GM19438 (cell line): ENCODE data around the gene ALB.

ENCODE experiments used
- ATAC-seq: cut with Tn5 transposase; IDR thresholded peaks from one replicate; pipeline ENCODE4 v1.9.1; 2021; ENCODE audit warnings: low read depth; ENCODE audit not compliant: unreplicated experiment

Gene ALB

DNA sequence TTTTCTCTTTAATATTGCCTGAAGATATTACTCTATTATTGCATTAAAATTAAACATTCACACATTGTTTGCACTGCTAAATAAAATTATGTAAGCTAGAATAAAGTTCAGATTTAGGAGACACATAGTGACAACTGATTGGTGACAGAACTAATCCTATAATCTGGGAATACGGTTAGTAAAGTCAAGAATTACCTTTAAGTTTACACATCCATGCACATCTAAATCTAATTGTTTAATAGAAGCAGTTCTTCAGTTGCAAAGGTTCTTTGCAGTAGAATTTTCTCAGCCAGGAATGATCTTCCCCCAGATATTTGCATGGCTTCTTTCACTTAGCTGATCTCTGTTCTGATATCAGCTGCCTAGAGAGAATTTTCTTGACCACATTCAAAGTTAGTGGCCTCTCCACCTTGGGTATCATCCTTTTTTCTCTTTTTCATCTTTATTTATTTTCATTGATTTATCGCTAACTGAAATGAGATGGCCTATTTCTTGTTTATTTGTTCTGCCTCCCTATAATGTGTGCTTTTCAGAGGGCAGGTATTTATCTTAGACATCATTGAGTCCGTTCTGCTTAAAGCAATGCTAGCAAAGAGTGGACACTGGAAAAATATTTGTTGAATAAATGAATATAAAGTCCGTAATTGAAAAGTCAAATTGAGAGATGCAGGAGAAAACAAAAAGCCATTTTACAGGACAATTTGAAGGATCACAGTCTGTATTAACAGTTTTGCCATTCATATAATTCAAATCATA lies 44.5 kb downstream of the ALB start:
- no peak for ATAC-seq

GRCh38 chr4:73450398-73451004 lies 46.4 kb downstream of the ALB start:
- no peak for ATAC-seq

GRCh38 chr4:73451404-73451803 lies 47.3 kb downstream of the ALB start:
- no peak for ATAC-seq

DNA sequence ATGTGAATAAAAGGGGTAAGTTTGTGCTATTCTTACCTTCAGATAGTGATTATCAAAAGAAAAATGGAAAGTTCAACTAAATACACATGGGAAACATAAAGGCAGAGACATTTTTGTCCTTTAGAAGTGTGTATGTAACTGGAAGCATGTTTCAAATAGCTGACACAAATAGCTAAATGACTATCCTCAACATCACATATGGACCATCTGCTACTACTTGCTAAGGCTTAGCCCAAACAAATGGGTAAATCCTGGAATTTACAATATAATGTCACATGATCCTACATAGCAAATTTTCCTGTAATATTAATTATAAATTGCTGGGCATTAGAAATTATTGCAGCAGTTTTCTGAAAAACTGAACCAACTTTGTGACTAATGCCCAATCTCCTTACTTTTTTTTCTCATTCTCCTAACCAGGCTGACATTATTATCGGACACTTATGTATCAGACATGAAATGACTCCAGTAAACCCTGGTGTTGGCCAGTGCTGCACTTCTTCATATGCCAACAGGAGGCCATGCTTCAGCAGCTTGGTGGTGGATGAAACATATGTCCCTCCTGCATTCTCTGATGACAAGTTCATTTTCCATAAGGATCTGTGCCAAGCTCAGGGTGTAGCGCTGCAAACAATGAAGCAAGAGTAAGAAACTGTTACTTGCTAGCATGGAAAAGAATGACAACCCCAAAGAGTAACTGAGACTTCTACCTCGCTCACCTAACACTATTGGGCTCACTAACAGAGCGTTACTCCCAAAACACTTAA lies 48.1 kb downstream of the ALB start:
- ATAC-seq: no peak

DNA sequence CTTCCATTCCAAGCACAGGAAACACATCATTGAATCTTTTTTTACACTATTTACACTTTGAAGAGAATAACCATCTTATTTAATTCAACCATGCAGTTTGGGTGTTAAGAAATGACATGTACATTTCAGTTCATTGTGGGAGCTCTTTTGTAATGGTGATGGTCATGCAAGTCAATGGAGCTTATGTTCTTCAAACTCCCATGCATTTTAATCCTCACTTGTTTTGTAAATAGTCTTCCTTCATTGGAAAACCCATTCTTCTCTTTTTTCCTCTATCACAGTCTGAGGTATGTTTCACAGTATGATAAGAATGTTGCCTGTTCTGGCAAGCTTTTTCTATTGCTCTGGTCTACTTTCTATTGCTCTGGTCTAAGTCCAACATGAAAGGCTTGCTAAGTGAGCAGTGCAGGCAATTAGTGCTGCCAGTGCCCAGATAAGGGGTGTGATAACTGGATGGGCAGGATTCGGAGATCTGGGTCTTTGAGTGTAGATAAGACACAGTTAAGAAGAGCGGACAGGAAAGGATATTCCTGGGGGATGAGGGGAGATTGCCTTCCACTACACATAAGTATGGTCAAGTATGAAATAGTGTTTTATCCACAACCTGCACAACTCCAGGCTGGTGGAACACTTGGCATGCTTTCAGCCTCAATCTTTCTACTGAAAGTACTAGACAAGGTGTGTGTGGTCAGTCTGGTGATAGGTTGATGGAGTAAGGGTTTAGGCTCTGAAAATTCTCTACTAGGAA lies 49.0 kb downstream of the ALB start:
- ATAC-seq: no peak

DNA sequence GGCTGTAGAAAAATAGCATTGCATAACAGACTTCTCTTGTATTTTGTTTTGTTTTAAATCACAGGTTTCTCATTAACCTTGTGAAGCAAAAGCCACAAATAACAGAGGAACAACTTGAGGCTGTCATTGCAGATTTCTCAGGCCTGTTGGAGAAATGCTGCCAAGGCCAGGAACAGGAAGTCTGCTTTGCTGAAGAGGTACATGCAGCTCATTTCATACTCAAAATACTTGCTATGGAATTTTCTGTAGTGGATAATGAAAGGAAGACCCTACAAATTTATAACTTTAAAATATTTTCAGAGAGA lies 49.6 kb downstream of the ALB start:
- no peak for ATAC-seq

DNA sequence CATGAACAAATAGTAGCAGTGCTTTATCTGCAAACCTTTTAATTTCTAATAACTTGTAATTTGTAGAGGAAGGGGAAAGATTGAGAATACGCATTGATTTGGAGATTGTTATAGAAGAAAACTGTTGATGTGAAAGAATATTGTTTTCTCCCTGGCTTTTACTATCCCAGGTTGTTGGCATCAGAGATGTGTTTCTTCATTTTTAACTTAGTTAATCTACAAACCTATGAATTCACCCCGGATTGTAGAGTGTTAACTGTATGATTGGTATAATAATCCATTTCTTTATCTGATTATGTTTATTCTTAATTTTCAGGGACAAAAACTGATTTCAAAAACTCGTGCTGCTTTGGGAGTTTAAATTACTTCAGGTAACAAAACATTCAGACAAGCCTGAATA lies 50.8 kb downstream of the ALB start:
- ATAC-seq: no peak

DNA sequence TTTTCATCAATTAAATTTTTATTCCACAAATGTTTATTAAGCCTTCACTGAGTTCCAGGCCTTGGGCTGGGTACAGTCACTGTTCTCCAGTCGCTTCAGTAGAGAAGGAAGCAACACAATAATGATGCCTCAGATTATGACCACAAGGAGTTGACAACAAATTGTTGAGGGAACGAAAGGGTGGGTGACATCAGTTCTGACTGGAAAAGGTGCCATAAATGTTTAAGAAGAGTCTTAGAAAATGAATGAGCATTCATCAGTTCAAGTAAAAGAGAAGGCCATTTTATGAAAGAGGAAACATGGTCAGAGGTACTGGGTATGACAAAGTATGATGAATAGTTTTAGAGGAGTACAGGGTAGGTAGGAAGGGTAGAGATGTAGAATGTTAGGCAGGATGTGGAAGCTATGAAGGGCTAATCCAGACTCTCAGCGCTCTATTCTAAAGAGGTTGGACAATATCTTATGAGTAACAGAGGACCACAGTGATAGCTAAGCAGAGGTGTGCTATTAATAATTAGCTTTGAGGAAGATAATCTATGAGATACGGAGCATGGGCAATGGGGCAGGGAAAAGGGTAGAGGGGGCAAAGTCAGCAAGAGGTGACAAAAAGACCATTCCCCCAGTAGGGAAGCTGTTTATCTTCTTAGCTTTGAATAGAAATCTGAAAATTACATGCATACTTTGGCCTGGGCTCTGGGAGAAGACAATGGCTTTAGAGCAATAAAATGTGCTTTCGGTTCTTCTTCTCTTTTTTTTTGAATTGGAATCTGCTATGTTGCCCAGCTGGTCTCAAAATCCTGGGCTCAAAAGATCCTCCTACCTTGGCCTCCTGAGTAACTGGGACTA lies 52.3 kb downstream of the ALB start:
- no peak for ATAC-seq

- no peak for ATAC-seq
These were observed 54.3 kb downstream of the ALB start for GRCh38 chr4:73458184-73459047.

- ATAC-seq: no peak
These were observed 54.9 kb downstream of the ALB start for GRCh38 chr4:73459048-73459421.

DNA sequence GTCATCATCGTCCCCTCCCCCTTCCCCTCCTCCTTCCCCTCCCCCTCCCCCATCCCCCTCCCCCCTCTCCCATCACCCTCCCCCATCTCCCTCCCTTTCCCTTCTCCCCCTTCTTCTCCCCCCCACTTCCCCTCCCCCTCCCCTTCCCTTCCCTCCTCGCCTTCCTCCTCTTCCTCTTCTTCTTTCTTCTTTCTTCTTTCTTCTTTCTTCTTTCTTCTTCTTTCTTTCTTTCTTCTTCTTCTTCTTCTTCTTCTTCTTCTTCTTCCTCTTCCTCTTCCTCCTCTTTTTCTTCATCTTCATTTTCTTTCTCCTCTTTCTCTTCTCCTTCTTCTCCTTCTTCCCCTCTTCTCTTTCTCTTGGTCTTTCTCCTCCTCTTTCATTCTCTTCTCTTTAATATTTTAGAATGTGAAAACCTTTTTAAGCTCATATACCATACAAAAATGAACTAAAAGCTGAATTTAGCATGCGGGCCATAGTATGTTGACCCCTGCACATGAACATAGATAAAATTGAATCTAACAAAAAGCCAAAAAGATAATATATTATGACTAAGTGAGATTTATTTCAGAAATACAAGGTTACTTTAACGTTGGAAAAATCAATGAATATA lies 56.9 kb downstream of the ALB start:
- ATAC-seq: no peak

GRCh38 chr4:73468170-73468569 lies 64.1 kb downstream of the ALB start:
- ATAC-seq: no peak

- no peak for ATAC-seq
These were observed 66.6 kb downstream of the ALB start for GRCh38 chr4:73470728-73471127.
